GM23338 (cell line): ENCODE data around the gene MRTFA. TPM values are rescaled to one million over a fixed set of nuclear protein-coding genes. Genes with fewer than 3 reads are reported as not detected.

Source experiments
- ATAC-seq: fragments of 200-7000 bp; cut with Tn5 transposase; 3 replicates; pipeline ENCODE4 v1.9.1; 2020
- DNase-seq: peaks from one replicate; pipeline ENCODE4 v3.0.0-alpha.2; 2015; ENCODE audit warnings: low spot score
- H2AFZ ChIP-seq: fragments of 200-600 bp; sonication (generic); 2 replicates; pipeline ENCODE4 v1.8.0; 2016; ENCODE audit warnings: antibody characterized with exemption, mild to moderate bottlenecking, moderate library complexity
- H3F3A ChIP-seq: fragments of 200-600 bp; sonication (generic); replicated peaks from 2 replicates; pipeline ENCODE4 v1.8.0; 2017; ENCODE audit warnings: antibody characterized with exemption, mixed run types, low read depth
- H3K27ac ChIP-seq: fragments of 200-600 bp; sonication (generic); 2 replicates; pipeline ENCODE4 v1.6.1; 2016; ENCODE audit warnings: low read depth
- H3K27me3 ChIP-seq: fragments of 200-600 bp; sonication (generic); 2 replicates; pipeline ENCODE4 v1.8.0; 2016; ENCODE audit warnings: mild to moderate bottlenecking, mixed run types, moderate library complexity; ENCODE audit not compliant: insufficient read depth
- H3K36me3 ChIP-seq: fragments of 200-600 bp; sonication (generic); 2 replicates; pipeline ENCODE4 v1.8.0; 2016; ENCODE audit warnings: mild to moderate bottlenecking; ENCODE audit not compliant: insufficient read depth
- H3K4me1 ChIP-seq: fragments of 200-600 bp; sonication (generic); 2 replicates; pipeline ENCODE4 v1.8.0; 2016; ENCODE audit warnings: mild to moderate bottlenecking, moderate library complexity; ENCODE audit not compliant: insufficient read depth
- H3K4me2 ChIP-seq: fragments of 200-600 bp; sonication (generic); 2 replicates; pipeline ENCODE4 v1.7.1; 2017; ENCODE audit warnings: mixed run types
- H3K4me3 ChIP-seq: fragments of 200-600 bp; sonication (generic); 2 replicates; pipeline ENCODE4 v1.6.1; 2016; ENCODE audit warnings: mixed run types
- H3K79me2 ChIP-seq: fragments of 200-600 bp; sonication (generic); replicated peaks from 2 replicates; pipeline ENCODE4 v1.8.0; 2017; ENCODE audit warnings: mild to moderate bottlenecking; ENCODE audit not compliant: insufficient read depth
- H3K9me2 ChIP-seq: fragments of 200-600 bp; sonication (generic); 2 replicates; pipeline ENCODE4 v1.8.0; 2017; ENCODE audit not compliant: insufficient read depth
- H4K20me1 ChIP-seq: fragments of 200-600 bp; sonication (generic); replicated peaks from 2 replicates; pipeline ENCODE4 v1.8.0; 2017; ENCODE audit warnings: mild to moderate bottlenecking; ENCODE audit not compliant: insufficient read depth
- H3K27ac Mint-ChIP-seq: 2 replicates; pipeline ENCODE4 v1.8.0; 2020; ENCODE audit warnings: inconsistent platforms, mild to moderate bottlenecking, moderate library complexity, mixed read lengths
- H3K27me3 Mint-ChIP-seq: 3 replicates; pipeline ENCODE4 v1.8.0; 2022; ENCODE audit warnings: low read depth, mild to moderate bottlenecking, moderate library complexity, mixed read lengths, inconsistent platforms; ENCODE audit not compliant: insufficient read depth, poor library complexity
- H3K36me3 Mint-ChIP-seq: 3 replicates; pipeline ENCODE4 v1.8.0; 2021; ENCODE audit warnings: low read depth, mild to moderate bottlenecking, inconsistent platforms, moderate library complexity, mixed read lengths
- H3K4me1 Mint-ChIP-seq: 3 replicates; pipeline ENCODE4 v1.8.0; 2020; ENCODE audit warnings: mild to moderate bottlenecking, inconsistent platforms, mixed read lengths
- H3K4me3 Mint-ChIP-seq: 3 replicates; pipeline ENCODE4 v1.8.0; 2021; ENCODE audit warnings: moderate library complexity, mild to moderate bottlenecking, inconsistent platforms, mixed read lengths
- H3K9me3 Mint-ChIP-seq: 3 replicates; pipeline ENCODE4 v1.8.0; 2020; ENCODE audit warnings: moderate library complexity, mild to moderate bottlenecking, inconsistent platforms, mixed read lengths
- EZH2phosphoT487 ChIP-seq: fragments of 200-600 bp; sonication (generic); IDR thresholded peaks from one replicate; pipeline ENCODE4 v1.8.1; 2018; ENCODE audit warnings: antibody characterized with exemption; ENCODE audit not compliant: unreplicated experiment
- ZNF114 ChIP-seq: fragments of 250-450 bp; sonication (Bioruptor Pico); IDR thresholded peaks from 2 replicates; pipeline ENCODE4 v1.5.0; 2020; ENCODE audit warnings: mild to moderate bottlenecking, moderate library complexity
- polyA plus RNA-seq: library from polyadenylated mRNA; unstranded; fragments of >200 nt; fragmentation: Nextera tagmentation; extraction: Ambion mirVana; gene quantifications from 2 replicates; pipeline ENCODE4 v1.2.1, GENCODE V29; 2016
- total RNA-seq: library from RNA; depleted of rRNA; stranded (reverse); fragments of >200 nt; shearing (Covaris generic); gene quantifications from 2 replicates; pipeline ENCODE4 v1.2.3, GENCODE V29; 2014
- TF ChIP-seq, protein P1 (sequence below): fragments of 250-450 bp; sonication (Bioruptor Pico); IDR thresholded peaks from 2 replicates; pipeline ENCODE4 v1.5.0; 2020; ENCODE audit warnings: mild to moderate bottlenecking, moderate library complexity

MRTFA gene
- total and polyA plus RNA-seq, 2 experiments from 2014 or later = 18.1 to 92.4 TPM

DNA sequence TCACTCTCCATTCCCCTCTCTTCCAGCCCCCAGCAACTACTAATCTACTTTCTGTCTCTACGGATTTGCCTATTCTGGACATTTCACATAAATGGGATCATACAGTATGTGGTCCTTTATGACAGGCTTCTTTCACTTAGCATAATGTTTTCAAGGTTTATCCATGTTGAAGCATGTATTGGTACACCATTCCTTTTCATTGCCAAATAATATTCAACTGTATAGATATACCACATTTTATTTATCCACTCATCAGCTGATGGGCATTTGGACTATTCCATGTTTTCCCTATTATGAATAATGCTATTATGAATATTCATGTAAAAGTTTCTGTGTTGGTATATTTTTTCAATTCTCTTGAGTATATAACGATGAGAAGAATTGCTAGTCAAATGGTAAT lies 54.5 kb downstream of the MRTFA start (continued):
- TF ChIP-seq, protein P1, sequence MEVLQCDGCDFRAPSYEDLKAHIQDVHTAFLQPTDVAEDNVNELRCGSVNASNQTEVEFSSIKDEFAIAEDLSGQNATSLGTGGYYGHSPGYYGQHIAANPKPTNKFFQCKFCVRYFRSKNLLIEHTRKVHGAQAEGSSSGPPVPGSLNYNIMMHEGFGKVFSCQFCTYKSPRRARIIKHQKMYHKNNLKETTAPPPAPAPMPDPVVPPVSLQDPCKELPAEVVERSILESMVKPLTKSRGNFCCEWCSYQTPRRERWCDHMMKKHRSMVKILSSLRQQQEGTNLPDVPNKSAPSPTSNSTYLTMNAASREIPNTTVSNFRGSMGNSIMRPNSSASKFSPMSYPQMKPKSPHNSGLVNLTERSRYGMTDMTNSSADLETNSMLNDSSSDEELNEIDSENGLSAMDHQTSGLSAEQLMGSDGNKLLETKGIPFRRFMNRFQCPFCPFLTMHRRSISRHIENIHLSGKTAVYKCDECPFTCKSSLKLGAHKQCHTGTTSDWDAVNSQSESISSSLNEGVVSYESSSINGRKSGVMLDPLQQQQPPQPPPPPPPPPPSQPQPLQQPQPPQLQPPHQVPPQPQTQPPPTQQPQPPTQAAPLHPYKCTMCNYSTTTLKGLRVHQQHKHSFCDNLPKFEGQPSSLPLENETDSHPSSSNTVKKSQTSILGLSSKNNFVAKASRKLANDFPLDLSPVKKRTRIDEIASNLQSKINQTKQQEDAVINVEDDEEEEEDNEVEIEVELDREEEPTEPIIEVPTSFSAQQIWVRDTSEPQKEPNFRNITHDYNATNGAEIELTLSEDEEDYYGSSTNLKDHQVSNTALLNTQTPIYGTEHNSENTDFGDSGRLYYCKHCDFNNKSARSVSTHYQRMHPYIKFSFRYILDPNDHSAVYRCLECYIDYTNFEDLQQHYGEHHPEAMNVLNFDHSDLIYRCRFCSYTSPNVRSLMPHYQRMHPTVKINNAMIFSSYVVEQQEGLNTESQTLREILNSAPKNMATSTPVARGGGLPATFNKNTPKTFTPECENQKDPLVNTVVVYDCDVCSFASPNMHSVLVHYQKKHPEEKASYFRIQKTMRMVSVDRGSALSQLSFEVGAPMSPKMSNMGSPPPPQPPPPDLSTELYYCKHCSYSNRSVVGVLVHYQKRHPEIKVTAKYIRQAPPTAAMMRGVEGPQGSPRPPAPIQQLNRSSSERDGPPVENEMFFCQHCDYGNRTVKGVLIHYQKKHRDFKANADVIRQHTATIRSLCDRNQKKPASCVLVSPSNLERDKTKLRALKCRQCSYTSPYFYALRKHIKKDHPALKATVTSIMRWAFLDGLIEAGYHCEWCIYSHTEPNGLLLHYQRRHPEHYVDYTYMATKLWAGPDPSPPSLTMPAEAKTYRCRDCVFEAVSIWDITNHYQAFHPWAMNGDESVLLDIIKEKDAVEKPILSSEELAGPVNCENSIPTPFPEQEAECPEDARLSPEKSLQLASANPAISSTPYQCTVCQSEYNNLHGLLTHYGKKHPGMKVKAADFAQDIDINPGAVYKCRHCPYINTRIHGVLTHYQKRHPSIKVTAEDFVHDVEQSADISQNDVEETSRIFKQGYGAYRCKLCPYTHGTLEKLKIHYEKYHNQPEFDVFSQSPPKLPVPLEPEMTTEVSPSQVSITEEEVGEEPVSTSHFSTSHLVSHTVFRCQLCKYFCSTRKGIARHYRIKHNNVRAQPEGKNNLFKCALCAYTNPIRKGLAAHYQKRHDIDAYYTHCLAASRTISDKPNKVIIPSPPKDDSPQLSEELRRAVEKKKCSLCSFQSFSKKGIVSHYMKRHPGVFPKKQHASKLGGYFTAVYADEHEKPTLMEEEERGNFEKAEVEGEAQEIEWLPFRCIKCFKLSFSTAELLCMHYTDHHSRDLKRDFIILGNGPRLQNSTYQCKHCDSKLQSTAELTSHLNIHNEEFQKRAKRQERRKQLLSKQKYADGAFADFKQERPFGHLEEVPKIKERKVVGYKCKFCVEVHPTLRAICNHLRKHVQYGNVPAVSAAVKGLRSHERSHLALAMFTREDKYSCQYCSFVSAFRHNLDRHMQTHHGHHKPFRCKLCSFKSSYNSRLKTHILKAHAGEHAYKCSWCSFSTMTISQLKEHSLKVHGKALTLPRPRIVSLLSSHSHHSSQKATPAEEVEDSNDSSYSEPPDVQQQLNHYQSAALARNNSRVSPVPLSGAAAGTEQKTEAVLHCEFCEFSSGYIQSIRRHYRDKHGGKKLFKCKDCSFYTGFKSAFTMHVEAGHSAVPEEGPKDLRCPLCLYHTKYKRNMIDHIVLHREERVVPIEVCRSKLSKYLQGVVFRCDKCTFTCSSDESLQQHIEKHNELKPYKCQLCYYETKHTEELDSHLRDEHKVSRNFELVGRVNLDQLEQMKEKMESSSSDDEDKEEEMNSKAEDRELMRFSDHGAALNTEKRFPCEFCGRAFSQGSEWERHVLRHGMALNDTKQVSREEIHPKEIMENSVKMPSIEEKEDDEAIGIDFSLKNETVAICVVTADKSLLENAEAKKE = no peak

DNA sequence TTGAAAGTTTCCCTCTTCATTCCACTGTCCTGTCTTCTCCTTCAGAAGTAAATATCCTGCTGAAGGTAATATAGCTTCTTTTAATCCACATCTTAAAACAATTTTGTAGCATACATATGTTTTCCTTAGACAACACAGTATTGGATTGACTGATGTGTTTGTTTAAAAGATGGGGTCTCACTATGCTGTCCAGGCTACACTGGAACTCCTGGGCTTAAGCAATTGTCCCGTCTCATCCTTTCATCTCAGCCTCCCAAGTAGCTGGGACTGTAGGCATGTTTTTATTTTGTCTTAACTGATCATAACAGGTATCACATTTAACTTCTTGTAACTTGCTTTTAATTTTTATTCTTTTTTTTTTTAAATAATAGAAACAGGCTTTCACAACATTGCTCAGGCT lies 55.9 kb downstream of the MRTFA start:
- H3K4me2 ChIP-seq = no peak overlapping the region
- H3K4me3 ChIP-seq = no peak overlapping the region
- Mint-ChIP-seq H3K4me3 (no peak overlapping the region), H3K9me3 (peaks cover 21% of the 10 kb centered on the region; the same call in 2 of the 3 replicates), H3K4me1 (peaks cover 4% of the 10 kb centered on the region; the same call in 1 of the 3 replicates), H3K36me3 (peaks cover 34% of the 10 kb centered on the region), H3K27me3 (no peaks in the 10 kb centered on the region), H3K27ac (no peak overlapping the region)
- 0 out of 2 replicates have a peak, but pooled peaks cover 6% of the 10 kb centered on the region for H3K4me1 ChIP-seq
- no peak for ATAC-seq
- H3K36me3 ChIP-seq = 0 out of 2 replicates have a peak, but pooled peaks cover 2% of the 10 kb centered on the region
- DNase-seq = no peak
- H3K27ac ChIP-seq = no peak overlapping the region
- TF ChIP-seq, protein P1 = no peak
- TF ChIP-seq EZH2phosphoT487 (no peak), ZNF114 (CRISPR knock-in tag) (no peak)
- no peaks in the 10 kb centered on the region for H4K20me1 ChIP-seq
- H3K9me2 ChIP-seq = no peaks in the 10 kb centered on the region
- H2AFZ ChIP-seq = no peak overlapping the region
- no peaks in the 10 kb centered on the region for H3K27me3 ChIP-seq
- H3F3A ChIP-seq = no peaks in the 10 kb centered on the region
- H3K79me2 ChIP-seq = peaks cover 34% of the 10 kb centered on the region
